HG03108 (cell line): Measurements from ENCODE around the gene ITGA7.

Experiments
- ATAC-seq: cut with Tn5 transposase; IDR thresholded peaks from one replicate; pipeline ENCODE4 v1.9.1; 2021; ENCODE audit warnings: moderate library complexity; ENCODE audit not compliant: unreplicated experiment

ITGA7 gene

DNA sequence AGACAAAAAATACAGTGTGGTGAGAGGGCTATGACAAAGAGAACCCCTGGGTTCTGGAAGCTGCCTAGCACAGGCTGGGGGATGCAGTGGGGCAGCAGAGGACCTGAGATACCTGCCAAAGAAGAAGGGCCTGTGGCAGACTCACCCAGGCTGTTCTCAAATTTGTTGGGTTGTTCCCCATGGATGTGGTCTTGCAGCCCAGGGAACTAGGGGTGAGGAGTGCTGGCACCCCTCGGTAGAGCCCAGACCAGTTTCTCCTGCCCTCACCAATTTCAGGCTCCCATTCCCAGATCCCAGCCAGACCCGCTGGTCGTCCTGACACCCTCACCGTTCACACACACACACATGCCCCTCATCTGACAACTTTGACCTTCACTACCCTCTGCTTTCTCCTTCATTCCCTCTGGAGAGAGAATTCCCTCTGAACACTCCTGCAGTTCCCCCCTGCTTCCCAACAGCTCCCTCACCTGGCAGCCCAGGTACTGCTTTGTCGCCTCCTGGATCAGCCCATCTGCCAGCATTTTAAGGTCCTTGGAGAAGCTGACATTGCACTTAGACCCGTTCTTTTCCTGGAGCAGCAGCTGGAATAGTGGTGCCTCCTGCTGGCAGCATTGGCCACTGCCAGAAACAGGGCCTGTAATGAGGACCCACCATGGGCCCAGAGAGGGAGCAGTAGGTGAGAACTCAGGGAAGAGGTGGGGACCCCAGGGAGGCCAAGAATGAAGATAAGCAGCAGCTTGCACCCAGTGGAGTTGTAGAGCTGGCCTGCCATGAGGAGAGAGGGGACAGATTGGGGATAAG, 29.3 kb upstream of the ITGA7 start:
- ATAC-seq, result no peak

DNA sequence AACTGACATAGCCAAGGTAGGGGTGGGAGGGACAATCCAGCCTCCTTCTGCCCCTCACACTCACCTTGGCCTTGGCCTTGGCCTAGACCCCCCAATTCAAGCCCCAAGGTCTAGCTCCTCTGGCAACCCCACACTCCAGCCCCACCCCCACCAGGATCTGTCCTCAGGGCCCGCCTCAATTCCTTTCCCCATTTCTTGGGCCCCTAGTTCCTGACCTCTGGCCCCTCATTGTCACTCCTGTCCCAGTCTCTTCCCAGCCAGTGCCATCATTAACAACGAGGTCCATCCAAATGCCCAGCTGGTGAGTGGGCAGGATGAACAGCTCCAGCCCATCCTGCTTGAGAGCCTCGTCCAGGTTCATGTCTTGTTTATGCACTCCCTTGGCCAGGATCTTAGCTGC, 28.4 kb upstream of the ITGA7 start:
- ATAC-seq, result no peak

DNA sequence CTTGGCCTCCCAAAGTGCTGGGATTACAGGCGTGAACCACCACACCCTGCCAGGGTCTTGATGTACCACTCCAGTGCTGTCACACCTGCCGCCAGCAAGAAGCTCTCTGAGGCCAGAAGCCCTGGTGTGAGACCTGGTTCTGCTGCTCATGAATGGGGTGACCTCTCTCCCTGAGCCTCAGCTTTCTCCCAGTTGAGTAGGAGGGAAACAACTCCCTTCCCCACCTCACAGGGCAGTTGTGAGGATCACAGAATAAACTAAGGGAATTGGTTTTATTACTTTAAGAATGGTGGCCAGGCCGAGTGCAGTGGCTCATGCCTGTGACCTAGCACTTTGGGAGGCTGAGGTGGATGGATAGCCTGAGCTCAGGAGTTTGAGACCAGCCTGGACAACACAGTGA, 26.9 kb upstream of the ITGA7 start:
- no peak for ATAC-seq

DNA sequence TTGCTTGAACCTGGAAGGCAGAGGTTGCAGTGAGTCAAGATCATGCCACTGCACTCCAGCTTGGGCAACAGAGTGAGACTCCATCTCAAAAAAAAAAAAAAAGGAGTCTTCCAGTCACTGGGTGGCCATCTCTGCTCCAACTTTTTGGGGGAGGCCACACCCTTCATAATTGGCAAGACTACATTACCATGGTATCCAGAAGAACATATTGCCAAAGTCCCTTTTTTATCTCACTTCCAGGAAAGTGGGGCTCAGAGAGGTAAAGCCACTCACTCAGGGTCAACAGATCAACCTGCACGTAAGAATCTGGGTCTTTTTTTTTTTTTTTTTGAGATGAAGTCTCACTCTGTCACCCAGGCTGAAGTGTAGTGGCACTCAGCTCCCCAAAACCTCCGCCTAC, 26.2 kb upstream of the ITGA7 start:
- ATAC-seq, result no peak

DNA sequence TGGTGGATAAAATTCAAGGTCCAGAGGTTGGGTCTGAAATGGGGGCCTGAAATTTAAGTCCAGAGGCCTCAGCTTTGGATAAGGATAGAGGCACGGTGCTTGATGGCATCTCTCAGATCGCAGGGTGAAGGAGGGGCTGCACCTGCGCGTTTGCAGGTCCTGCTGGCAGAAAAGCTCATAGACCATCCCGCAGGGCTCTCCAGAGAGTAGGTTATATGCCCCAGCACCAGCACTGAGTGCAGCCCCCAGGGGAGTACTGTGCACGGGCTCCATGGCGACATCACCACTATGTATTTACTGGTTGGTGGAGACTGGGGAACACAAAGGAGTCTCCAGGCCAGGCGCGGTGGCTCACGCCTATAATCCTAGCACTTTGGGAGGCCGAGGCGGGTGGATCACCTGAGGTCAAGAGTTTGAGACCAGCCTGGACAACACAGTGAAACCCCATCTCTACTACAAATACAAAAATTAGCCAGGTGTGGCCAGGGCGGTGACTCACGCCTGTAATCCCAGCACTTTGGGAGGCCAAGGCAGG, 25.4 kb upstream of the ITGA7 start:
- no peak for ATAC-seq

DNA sequence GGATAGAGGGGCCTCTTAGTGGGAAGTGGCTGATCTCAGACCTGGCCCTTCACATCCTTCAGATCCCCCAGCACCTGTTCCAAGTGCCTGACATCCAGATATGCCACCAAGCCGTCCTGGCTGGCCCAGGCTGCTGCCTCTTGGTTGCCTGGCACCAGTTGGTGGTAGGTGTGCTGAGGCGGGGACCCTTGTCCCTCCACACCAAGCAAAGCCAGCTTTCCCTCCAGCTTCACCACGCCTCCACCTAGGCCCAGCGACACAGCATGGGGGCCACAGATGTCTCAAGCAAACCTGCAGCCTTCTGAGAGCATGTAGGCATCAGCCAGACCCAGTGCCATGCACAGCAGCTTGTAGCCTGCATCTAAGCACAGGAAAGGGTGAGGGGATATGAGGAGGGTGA, 24.6 kb upstream of the ITGA7 start:
- no peak for ATAC-seq

DNA sequence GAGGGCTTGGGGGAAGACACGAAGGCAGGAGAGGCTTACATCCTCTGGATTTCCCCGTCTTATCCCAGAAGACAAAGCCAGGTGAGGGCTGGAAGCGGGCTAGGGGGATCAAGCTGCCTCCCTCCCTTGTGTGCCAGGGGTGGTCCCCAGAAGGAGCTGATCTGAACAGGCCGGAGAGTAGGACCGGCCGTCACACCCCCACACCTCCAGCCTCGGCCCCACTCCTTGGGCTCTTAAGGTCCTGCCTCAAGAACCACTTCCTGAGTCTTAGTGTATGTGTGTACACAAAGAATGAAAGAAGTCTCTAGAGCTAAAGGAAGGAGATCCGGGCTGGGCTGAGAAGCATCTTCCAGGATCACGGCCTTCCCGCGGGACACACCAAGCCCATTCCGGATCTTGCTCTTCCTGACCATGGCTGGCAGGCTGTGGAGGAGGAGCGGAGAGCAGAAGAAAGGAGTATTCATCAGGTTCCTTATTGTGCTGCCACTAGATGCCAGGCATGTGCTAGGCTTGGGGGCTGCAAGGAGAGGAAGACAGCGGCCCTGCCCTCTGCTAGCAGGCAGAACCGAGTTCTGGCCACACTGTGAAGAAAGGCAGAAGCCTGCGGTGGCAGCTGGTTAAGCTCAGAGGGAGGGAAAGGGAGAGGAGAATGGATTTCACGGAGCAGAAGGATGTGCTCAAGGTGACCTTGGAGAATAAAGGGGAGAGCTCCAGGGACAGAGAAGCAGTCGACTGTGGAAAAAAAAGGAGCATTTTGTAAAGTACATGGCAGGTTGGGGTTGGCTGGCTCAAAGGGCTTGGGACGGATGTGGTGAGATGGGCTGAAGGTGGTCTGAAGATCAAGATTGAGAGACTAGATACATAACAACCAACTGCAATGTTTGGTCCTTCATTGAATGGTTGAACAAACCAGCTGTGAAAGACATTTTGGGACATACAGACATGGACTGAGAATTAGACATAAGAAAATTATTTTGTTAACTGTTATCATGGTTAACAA, 22.4 kb upstream of the ITGA7 start:
- peak; percentile 39 for ATAC-seq

DNA sequence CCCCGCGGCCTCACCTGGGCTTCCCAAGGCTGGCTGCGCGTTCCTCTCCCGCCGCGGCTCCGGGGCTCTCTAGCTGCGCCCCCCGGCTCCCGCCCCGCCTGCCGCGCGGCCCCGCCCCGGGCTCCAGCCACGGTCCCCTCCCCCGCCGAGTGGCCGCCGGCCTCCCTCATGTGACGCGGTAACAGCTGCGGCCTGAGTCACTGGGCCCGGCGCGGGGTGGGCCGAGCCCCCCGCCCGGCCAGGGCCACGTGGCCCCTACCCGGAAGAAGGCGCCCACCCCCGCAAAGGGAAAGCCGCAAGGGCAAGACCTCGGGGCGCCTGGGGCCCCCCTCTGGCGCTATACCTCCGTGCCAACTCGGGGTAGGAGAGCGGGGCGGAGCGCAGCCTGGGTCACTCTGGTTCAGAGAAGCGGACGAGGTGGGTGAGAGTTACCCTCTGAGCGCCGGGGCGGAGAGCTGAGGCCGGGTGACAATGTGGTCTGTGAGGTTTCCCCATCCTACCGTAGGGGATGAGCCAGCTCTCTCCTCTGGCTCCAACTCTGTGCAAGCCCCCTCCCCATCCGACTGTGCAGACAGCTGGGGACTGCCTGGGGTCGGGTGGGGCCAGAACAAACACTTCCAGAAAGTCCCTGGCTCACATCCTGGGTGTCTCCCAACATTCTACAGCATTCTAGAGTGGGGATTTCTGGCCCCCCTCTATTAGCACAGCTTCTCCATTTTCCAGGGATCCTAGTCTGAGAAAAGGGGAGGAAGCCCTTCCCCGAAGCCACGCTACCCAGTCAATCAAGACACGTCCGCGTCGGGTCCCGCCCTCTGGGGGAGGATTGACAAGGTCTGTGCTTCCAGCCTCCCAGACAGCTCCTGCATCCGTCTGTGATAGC, 21.5 kb upstream of the ITGA7 start, which contains the start of gene CD63:
CD63 (minus strand) TSS at position 71 of the 880 bp plus-strand sequence. CDS start 668 bp downstream, outside the sequence.
- ATAC-seq, result peak; percentile 69

DNA sequence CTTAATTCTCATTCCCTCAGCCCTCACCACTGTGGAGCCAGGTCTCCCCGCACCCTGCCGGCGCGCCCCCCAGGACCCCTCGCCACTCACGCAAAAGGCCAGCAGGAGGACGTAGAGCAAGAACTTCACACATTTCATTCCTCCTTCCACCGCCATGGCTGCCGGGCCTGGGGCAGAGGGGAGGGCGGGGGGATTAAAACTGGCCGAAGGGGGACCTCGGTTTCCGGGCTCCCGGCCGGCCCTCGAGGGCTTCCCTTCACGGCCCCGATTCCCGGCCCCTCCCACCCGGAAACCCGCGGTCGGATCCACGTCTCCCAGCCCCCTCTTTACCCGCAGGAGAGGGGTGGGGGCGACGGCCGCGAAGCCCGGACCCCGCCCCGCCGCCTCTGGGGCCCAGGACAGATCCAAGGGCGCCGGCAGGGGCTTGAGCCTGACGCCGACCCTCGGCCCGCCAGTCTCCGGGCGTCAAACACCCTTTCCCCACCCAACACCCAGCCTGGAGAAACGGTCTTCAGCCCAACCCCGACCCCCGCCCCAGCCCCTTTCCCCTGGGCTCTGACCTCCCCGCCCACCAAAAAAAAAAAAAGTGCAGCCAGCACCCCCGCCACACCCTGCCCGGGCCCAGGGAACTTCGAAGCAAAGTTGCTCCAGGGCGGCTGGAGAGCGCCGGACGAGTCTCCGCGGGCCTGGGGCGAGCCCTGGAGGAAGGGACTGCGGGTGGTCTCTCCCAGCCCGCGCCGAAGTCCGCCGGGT, 20.7 kb upstream of the ITGA7 start:
- ATAC-seq, result peak; percentile 11

DNA sequence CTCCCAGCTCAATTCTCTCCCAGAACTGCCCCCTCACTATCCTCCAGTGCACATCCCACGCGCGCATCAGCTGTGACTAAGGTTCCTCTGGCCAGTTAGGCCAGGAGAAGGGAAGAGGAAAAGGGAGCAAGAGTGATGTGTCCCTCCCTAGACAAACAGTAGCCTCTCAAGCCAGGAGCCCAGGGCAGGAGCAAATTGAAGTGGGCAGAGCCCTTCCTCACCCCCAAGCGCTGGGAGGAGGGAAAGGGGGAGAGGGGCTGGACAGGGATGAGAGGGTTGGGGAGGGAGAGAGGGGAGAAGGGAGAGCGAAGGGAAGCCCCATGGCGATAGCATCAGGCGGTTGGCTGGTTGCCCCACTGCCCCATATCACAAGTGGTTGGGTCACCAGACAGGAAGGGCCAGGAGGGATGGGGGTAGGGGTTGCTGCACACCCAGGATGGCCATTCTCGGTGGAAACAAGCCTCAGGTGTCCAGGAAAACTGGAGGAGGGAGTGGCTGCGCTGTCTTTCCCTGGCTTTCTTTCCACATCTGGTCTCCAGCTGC, 20.0 kb upstream of the ITGA7 start:
- ATAC-seq, result no peak

DNA sequence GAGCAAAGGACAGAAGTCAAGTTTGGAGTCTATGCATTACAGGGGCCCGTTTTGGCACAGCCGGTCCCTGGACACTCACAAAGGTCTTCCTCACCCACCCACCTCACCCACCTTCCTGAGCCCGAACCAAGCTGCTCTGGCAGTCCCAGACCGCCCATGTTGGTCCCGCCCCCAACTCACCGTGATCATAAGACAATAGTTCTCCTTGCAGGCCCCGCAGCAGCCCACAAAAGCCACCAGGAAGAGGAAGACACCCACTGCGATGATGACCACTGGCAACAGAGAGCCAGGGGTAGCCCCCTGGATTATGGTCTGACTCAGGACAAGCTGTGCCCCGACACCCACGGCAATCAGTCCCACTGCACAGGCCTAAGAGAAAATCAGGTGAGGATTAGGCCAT, 19.3 kb upstream of the ITGA7 start:
- no peak for ATAC-seq

DNA sequence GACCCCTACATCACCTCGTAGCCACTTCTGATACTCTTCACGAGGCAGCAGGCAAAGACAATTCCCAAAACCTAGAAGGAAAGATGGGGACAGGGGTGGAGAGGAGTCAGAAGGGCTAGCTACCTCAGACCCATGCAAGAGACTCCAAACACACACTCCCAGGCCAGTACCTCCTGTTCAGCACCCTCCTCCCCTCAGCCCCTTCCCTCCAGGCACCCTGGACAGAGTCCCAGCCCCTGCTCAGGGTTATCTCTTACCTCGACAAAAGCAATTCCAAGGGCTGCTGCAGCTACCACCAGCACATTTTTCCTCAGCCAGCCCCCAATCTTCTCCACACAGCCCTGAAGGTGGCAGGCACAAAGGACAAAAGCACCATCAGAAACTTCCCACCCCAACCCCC, 17.9 kb upstream of the ITGA7 start:
- no peak for ATAC-seq

DNA sequence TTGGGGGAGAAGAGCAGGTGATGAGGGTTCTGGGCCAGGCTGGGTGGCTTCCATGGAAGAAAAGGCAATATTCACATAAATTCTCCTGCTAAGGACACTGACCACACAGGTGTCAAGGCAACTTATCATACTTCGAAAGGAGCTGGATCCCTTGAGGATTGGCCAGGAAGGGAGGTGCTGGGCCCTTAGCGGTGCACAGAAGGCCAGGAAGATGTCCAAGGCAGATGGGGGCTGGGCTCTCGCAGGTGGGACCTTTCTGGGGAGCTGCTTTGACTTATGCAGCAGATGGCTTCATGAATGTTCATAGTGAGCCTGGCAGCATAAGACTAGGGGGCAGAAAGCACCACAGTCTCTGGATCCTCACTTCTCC, 17.2 kb upstream of the ITGA7 start:
- no peak for ATAC-seq

DNA sequence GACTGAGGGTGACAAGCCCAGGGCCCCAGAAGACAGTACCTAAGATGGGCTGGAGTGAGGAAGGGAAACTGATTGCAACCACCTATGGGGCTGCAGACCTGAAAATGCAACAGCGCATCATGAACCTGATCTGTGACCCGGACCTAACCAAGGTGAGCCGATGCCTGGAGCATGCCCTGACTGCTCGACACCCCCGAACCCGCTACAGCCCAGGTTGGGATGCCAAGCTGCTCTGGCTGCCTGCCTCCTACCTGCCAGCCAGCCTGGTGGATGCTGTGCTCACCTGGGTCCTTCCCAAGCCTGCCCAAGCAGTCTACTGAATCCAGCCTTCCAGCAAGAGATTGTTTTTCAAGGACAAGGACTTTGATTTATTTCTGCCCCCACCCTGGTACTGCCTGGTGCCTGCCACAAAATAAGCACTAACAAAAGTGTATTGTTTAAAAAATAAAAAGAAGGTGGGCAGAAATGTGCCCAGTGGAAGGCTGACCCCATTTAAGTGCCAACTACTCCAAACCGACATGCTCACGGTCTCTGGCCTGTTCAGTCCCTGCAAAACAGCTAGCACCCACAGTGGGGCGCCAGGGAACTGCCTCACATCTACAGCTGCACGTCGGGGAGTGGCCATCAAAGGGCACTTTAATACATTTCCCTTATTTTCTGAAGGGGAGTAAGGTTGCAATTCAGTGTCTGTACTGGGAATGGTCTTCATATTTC, 16.7 kb upstream of the ITGA7 start:
- no peak for ATAC-seq

DNA sequence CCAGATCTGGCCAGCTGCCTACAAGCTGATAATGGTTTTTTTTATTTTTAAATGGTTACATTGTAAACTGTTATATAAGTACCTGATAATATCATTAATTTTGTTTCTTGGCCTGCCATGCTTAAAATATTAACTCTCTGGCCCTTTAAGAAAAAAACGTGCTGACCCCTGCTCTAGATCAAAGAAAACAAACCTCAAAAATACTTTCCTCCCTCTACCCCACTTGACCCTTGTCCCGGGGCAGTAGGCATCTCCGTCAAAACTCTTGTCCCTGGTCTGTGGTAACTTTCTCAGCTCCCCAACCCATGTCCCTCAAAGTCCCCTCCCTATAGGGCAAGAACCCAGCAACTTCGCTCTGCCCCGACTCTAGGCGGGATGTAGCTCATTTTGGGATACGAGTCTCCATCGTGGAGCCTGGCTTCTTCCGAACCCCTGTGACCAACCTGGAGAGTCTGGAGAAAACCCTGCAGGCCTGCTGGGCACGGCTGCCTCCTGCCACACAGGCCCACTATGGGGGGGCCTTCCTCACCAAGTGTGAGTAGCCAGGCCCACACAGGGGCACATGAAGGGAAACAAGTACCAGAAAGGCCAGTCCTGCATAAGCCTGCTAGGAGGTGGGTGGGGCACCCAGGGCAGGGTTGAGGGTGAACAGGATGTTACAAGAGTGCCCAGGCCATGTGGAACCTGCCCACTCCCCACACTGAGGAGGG, 16.0 kb upstream of the ITGA7 start:
- ATAC-seq, result no peak

DNA sequence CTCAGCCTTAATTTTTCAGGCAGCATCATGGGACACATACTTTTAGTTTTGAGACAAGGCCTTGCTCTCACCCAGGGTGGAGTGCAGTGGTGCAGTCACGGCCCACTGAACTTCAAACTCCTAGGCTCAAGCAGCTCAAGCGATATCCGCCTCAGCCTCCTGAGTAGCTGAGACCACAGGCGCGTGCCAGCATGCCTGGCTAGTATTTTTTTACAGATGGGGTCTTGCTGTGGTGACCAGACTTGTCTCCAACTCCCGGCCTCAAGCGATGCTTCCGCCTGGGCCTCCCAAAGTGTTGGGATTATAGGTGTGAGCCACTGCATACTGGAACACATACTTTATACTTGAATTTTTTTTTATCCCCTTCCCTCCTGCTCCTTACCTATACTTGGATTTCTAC, 15.2 kb upstream of the ITGA7 start:
- no peak for ATAC-seq

DNA sequence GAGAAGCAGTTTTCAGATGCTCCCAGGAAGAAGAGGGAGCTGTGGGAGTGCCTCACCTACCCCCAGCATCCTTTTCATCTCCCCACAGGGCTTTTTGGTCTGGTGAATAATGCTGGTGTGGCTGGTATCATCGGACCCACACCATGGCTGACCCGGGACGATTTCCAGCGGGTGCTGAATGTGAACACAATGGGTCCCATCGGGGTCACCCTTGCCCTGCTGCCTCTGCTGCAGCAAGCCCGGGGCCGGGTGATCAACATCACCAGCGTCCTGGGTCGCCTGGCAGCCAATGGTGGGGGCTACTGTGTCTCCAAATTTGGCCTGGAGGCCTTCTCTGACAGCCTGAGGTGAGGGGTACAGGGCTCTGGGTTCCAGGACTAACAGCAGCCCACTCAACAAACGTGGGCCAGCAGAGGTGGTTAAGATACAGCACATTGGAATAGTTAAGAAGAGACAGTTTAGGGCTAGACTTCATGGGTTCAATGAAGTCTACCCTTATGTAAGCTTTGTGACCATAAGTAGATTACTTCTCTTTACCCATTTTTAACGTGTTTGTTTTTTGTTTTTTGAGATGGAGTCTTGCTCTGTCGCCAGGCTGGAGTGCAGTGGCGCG, 14.0 kb upstream of the ITGA7 start:
- ATAC-seq, result no peak

DNA sequence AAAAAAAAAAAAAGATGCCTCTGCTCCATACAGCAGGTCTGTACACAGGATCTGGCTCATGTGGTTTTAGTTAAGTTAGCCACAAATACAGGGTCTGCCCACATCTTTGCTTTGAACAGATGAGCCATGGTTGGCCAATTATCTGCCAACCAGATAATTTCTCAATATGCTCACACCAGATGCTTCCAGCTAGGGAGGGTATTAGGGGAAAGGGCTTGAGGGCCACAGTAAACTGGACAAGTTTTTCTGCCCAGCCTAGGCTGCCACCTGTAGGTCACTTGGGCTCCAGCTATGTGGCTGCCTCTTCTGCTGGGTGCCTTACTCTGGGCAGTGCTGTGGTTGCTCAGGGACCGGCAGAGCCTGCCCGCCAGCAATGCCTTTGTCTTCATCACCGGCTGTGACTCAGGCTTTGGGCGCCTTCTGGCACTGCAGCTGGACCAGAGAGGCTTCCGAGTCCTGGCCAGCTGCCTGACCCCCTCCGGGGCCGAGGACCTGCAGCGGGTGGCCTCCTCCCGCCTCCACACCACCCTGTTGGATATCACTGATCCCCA, 13.3 kb upstream of the ITGA7 start:
- no peak for ATAC-seq
